ENCODE measurements around the gene ATL1. TPM values are rescaled to one million over a fixed set of nuclear protein-coding genes. Genes with fewer than 3 reads are reported as not detected.

Gene ATL1
- total and polyA plus RNA-seq, 2 experiments from 2014 or later: 3.5 to 7.0 TPM

- ATAC-seq (no peak), DNase-seq (ENCODE audit: low spot score) (no peak)
- TF ChIP-seq JUNB (IDR thresholded peaks at IDR 0.05; ENCODE audit: unreplicated experiment) (no peak), ZNF114 (CRISPR knock-in tag; IDR thresholded peaks at IDR 0.05) (no peak), EZH2 (IDR thresholded peaks at IDR 0.05; ENCODE audit: low read depth, unreplicated experiment) (no peak), NANOG (IDR thresholded peaks at IDR 0.05; ENCODE audit: borderline replicate concordance) (no peak), ETS1 (IDR thresholded peaks at IDR 0.05) (no peak), CTCF (conservative IDR thresholded peaks at IDR 0.05; ENCODE audit: low read depth in 2 of 2) (no peak), EZH2phosphoT487 (IDR thresholded peaks at IDR 0.05; ENCODE audit: unreplicated experiment) (no peak), ZNF331 (CRISPR knock-in tag; IDR thresholded peaks at IDR 0.05; ENCODE audit: low read depth) (no peak), ZNF462 (CRISPR knock-in tag; IDR thresholded peaks at IDR 0.05) (no peak), CREB1 (CRISPR knock-in tag; IDR thresholded peaks at IDR 0.05; ENCODE audit: low read depth) (no peak), POLR2AphosphoS5 (IDR thresholded peaks at IDR 0.05; ENCODE audit: low read depth) (no peak), STAT1 (IDR thresholded peaks at IDR 0.05; ENCODE audit: unreplicated experiment) (no peak), REST (IDR thresholded peaks at IDR 0.05; ENCODE audit: unreplicated experiment) (no peak)
- peak overlapping the region; percentile 38 for H2AFZ ChIP-seq
- no peaks in the 10 kb centered on the region for H3K4me1 ChIP-seq (ENCODE audit: insufficient read depth)
- Mint-ChIP-seq H3K9me3 (no peaks in the 10 kb centered on the region), H3K4me1 (peaks cover 6% of the 10 kb centered on the region), H3K27me3 (ENCODE audit: insufficient read depth, low read depth, poor library complexity) (peaks cover 2% of the 10 kb centered on the region), H3K4me3 (no peak overlapping the region), H3K36me3 (ENCODE audit: low read depth) (no peaks in the 10 kb centered on the region), H3K27ac (no peak overlapping the region)
- no peak overlapping the region for H3K27ac ChIP-seq (ENCODE audit: low read depth)
- no peaks in the 10 kb centered on the region for H4K20me1 ChIP-seq (replicated peaks; ENCODE audit: insufficient read depth)
- no peak overlapping the region for H3K4me2 ChIP-seq
- no peaks in the 10 kb centered on the region for H3K79me2 ChIP-seq (replicated peaks; ENCODE audit: insufficient read depth)
- no peaks in the 10 kb centered on the region for H3F3A ChIP-seq (replicated peaks; ENCODE audit: low read depth)
- H3K36me3 ChIP-seq (ENCODE audit: insufficient read depth): no peaks in the 10 kb centered on the region
- no peaks in the 10 kb centered on the region for H3K9me2 ChIP-seq (ENCODE audit: insufficient read depth)
- H3K27me3 ChIP-seq (ENCODE audit: insufficient read depth): no peaks in the 10 kb centered on the region
- H3K4me3 ChIP-seq: no peak overlapping the region
Measured at GRCh38 chr14:50677527-50678063, 117.7 kb downstream of the ATL1 start.

All from GM23338 (cell line).